Coronary artery (tissue), 2 donors: ENCODE measurements around the gene RNF121.
"Not testable (repeated sequence)": the region's sequence is repeated elsewhere in the genome, so short reads cannot be mapped to it uniquely, and the experiment has no call there.

Experiments used
- DNase-seq: peaks from one replicate; pipeline ENCODE4 v3.0.0-alpha.2; 2017; ENCODE audit warnings: low spot score
- H3K27ac ChIP-seq, 2 donors: fragments of 200-600 bp; sonication (generic); one replicate each; pipeline ENCODE4 v1.5.1; 2016 to 2019
- H3K4me3 ChIP-seq: fragments of 200-600 bp; sonication (generic); 2 replicates; pipeline ENCODE4 v1.5.1; 2016; ENCODE audit warnings: mild to moderate bottlenecking, moderate library complexity
- CTCF ChIP-seq: fragments of 200-600 bp; sonication (generic); IDR thresholded peaks from one replicate; pipeline ENCODE4 v1.5.1; 2019; ENCODE audit warnings: antibody characterized with exemption

Gene RNF121

DNA sequence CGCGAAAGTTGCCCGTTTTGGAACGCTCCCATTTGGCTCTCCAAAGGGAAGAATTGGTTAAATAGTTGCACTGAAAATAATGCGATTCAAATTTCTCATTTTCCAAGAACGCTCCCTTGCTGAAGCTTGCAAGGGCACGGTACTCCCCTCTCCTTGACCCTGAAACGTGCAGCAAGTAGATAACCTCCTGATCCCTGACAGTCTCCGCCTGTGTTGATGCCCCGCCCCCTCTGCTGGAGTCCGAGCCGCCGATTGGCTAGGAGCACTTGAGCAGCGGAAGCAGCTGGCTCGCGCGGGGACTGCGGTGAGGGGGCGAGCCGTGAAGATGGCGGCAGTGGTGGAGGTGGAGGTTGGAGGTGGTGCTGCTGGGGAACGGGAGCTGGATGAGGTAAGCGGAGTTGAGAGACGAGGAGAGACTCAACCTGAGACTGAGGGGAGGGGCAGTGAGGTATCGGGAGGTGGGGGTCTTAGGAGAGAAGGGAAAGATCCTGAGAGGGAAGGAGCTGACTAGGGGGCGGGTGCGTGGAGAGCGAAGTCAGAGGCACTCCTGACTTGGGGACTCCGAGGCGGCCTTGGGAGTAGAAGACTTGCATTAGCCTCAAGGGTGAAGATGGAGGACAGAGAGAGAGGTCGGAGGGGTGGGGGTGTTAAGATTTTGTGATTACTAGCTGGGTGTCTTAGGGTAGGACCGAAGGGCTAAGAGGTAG lies at the start of gene RNF121:
TSS of gene RNF121 (plus strand) at position 310 of the 707 bp plus-strand sequence. CDS start at position 326, 16 bp downstream.
- DNase-seq, result peak; percentile 97
- no peak for TF ChIP-seq CTCF
- Histone ChIP-seq H3K4me3 (peak within 1 kb of the TSS; percentile 88), H3K27ac (peak within 1 kb of the TSS; percentile 64 to 93)

DNA sequence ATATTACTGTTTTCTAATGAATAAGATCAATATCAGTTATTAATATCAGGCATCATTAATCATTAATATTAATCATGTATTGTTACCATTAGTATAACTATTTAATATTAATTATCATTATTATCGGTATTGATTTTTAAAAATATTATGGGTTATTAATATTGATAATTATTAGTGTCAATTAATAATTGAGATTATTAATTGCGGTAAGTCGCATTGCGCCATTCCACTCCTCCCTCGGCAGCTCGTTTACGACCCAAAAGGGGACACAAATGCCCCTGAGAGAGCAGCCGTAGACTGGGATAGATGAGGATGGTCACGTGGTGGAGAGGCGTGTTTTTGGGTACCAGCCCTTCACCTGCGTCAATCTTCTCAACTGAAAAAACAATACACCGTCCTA lies 43.0 kb upstream of the RNF121 start:
- H3K4me3 ChIP-seq, DNase-seq, H3K27ac ChIP-seq: not testable (repeated sequence)

DNA sequence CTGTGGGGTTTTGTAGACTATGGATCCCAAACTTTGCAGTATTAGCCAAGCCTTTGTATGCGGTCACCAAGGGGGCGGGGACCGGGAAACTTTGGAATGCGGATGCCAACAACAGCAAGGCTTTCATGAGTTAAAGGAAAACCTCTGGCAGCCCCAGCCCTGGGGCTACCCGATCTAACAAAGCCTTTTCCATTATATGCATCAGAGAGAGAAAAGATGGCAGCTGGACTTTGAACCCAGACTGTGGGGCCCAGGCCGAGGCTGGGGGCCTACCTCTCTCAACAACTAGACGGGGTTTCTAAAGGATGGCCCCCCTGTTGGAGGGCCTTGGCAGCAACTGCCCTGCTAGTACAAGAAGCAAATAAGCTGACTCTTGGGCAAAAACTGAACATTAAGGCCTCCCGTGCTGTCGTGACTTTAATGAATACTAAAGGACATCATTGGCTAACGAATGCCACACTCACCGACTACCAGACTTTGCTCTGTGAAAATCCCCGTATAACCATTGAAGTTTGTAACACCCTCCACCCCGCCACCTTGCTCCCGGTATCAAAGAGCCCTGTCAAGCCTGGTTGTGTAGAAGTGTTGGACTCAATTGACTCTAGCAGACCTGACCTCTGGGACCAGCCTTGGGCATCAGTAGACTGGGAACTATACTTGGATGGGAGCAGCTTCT lies 40.4 kb upstream of the RNF121 start:
- not testable (repeated sequence) for H3K4me3 ChIP-seq, H3K27ac ChIP-seq, DNase-seq

- not testable (repeated sequence) for H3K4me3 ChIP-seq, DNase-seq, H3K27ac ChIP-seq
Measured at GRCh38 chr11:71889181-71889872, 39.5 kb upstream of the RNF121 start.

GRCh38 chr11:71895961-71896360 lies 32.9 kb upstream of the RNF121 start:
- no peak for DNase-seq
- TF ChIP-seq CTCF, result no peak
- Histone ChIP-seq H3K27ac (no peak overlapping the region), H3K4me3 (no peak overlapping the region)

GRCh38 chr11:71901137-71901536 lies 27.7 kb upstream of the RNF121 start:
- not testable (repeated sequence) for H3K4me3 ChIP-seq, DNase-seq, H3K27ac ChIP-seq

GRCh38 chr11:71908218-71908617 lies 20.6 kb upstream of the RNF121 start:
- DNase-seq, result no peak
- no peak for TF ChIP-seq CTCF
- no peak overlapping the region for H3K4me3 ChIP-seq
- H3K27ac ChIP-seq, result no peak overlapping the region

DNA sequence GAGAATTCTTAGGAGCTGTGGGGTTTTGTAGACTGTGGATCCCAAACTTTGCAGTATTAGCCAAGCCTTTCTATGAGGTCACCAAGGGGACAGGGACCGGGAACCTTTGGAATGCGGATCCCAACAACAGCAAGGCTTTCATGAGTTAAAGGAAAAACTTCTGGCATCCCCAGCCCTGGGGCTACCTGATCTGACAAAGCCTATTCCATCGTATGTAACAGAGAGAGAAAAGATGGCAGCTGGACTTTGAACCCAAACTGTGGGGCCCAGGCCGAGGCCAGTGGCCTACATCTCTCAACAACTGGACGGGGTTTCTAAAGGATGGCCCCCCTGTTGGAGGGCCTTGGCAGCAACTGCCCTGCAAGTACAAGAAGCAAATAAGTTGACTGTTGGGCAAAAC lies 18.1 kb upstream of the RNF121 start:
- not testable (repeated sequence) for H3K4me3 ChIP-seq, DNase-seq, H3K27ac ChIP-seq

GRCh38 chr11:71911321-71911985 lies 17.4 kb upstream of the RNF121 start:
- H3K4me3 ChIP-seq, DNase-seq, H3K27ac ChIP-seq: not testable (repeated sequence)

DNA sequence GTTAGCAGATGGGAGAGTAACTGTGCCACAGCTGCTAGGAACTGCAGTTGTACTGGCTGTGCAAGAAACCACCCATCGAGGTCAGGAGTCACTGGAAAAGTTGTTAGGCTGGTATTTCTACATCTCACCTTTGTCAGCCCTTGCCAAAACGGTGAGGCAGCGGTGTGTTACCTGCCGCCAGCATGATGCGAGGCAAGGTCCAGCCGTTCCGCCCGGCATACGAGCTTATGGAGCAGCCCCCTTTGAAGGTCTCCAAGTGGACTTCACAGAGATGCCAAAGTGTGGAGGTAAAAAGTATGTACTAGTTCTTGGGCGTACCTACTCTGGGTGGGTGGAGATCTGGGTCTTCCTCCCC lies 16.9 kb upstream of the RNF121 start:
- not testable (repeated sequence) for H3K4me3 ChIP-seq, DNase-seq, H3K27ac ChIP-seq
